HL-60 (cell line): ENCODE data around the gene RGS19.

ENCODE experiments used
- DNase-seq, 2 experiments: peaks; one replicate each; pipeline ENCODE4 v3.0.0-alpha.2; 2010 to 2020; ENCODE audit warnings: low read depth in 1 of 2, low spot score in 1 of 2
- H3K27ac ChIP-seq: fragments of 250-450 bp; sonication (Bioruptor Pico); replicated peaks from 2 replicates; pipeline ENCODE4 v1.5.1; 2020; ENCODE audit warnings: mild to moderate bottlenecking, moderate library complexity
- H3K27me3 ChIP-seq: fragments of 250-450 bp; sonication (Bioruptor Pico); 2 replicates; pipeline ENCODE4 v1.5.1; 2021; ENCODE audit warnings: mild to moderate bottlenecking, moderate library complexity; ENCODE audit not compliant: insufficient read depth, poor library complexity, severe bottlenecking
- H3K4me3 ChIP-seq: replicated peaks from 2 replicates; pipeline ENCODE4 v1.5.1; 2011; ENCODE audit warnings: mild to moderate bottlenecking, control low read depth, low read length; ENCODE audit not compliant: insufficient read depth
- GABPA ChIP-seq: IDR thresholded peaks from 2 replicates; pipeline ENCODE4 v1.6.1; 2012; ENCODE audit warnings: low read depth
- POLR2AphosphoS5 ChIP-seq: IDR thresholded peaks from 2 replicates; pipeline ENCODE4 v1.6.1; 2012; ENCODE audit warnings: low read depth
- SPI1 ChIP-seq: IDR thresholded peaks from 2 replicates; pipeline ENCODE4 v1.6.1; 2012; ENCODE audit warnings: low read depth, mild to moderate bottlenecking, borderline replicate concordance
- TF ChIP-seq, protein P1 (sequence below): IDR thresholded peaks from 2 replicates; pipeline ENCODE4 v1.6.1; 2012; ENCODE audit warnings: low read depth; ENCODE audit not compliant: insufficient replicate concordance
- TF ChIP-seq, protein P2 (sequence below): IDR thresholded peaks from one replicate; pipeline ENCODE4 v1.5.1; 2011; ENCODE audit warnings: low read length, control low read depth, inconsistent platforms; ENCODE audit not compliant: insufficient read depth

RGS19 gene

DNA sequence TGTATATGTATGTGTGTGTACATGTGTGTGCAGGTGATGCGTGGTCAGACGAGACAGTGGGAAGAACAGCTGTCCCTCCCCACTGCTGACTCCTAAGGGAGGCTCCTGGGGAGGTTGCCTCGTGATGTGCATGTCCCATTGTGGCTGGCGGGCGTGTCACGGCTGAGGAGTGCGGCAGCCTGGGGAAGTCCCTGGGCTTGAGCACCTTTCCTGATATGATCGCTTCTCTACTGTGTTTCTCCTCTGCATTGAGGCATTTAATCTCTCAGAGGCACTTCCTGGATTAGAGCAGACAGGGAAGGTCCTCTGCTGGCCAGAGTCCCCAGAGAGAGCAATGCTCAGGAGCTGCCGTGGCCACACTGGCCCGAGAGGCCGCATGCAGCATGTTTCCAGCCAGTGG is 16.6 kb upstream of the RGS19 start:
- TF ChIP-seq POLR2AphosphoS5, result no peak
- TF ChIP-seq SPI1, result no peak
- TF ChIP-seq, protein P1, sequence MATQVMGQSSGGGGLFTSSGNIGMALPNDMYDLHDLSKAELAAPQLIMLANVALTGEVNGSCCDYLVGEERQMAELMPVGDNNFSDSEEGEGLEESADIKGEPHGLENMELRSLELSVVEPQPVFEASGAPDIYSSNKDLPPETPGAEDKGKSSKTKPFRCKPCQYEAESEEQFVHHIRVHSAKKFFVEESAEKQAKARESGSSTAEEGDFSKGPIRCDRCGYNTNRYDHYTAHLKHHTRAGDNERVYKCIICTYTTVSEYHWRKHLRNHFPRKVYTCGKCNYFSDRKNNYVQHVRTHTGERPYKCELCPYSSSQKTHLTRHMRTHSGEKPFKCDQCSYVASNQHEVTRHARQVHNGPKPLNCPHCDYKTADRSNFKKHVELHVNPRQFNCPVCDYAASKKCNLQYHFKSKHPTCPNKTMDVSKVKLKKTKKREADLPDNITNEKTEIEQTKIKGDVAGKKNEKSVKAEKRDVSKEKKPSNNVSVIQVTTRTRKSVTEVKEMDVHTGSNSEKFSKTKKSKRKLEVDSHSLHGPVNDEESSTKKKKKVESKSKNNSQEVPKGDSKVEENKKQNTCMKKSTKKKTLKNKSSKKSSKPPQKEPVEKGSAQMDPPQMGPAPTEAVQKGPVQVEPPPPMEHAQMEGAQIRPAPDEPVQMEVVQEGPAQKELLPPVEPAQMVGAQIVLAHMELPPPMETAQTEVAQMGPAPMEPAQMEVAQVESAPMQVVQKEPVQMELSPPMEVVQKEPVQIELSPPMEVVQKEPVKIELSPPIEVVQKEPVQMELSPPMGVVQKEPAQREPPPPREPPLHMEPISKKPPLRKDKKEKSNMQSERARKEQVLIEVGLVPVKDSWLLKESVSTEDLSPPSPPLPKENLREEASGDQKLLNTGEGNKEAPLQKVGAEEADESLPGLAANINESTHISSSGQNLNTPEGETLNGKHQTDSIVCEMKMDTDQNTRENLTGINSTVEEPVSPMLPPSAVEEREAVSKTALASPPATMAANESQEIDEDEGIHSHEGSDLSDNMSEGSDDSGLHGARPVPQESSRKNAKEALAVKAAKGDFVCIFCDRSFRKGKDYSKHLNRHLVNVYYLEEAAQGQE, result no peak
- Histone ChIP-seq H3K4me3 (no peak overlapping the region), H3K27me3 (no peaks in the 10 kb centered on the region), H3K27ac (no peak overlapping the region)
- no peak for DNase-seq

DNA sequence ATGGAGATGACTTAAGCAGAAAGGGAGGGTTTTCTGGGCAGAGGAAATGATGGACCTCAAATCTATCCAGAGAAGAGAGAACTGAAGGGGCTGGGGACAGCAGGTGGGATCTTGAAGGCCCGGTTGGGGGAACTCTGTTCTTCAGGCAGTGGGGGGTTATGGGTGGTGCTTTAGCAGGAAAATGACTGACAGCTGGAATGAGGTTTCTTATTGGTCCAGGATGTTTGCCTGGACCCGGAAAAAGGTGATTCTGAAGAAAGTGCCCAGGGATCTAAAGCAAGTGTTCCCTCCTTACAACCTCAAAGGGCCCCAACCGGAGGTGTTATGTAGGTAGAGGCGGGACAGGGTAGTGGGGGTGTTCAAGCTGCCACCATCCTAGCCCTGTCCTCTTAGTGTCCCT is 16.1 kb upstream of the RGS19 start:
- no peaks in the 10 kb centered on the region for H3K27me3 ChIP-seq
- no peak overlapping the region for H3K27ac ChIP-seq
- DNase-seq, result no peak
- no peak overlapping the region for H3K4me3 ChIP-seq
- TF ChIP-seq POLR2AphosphoS5, result no peak
- TF ChIP-seq, protein P2, sequence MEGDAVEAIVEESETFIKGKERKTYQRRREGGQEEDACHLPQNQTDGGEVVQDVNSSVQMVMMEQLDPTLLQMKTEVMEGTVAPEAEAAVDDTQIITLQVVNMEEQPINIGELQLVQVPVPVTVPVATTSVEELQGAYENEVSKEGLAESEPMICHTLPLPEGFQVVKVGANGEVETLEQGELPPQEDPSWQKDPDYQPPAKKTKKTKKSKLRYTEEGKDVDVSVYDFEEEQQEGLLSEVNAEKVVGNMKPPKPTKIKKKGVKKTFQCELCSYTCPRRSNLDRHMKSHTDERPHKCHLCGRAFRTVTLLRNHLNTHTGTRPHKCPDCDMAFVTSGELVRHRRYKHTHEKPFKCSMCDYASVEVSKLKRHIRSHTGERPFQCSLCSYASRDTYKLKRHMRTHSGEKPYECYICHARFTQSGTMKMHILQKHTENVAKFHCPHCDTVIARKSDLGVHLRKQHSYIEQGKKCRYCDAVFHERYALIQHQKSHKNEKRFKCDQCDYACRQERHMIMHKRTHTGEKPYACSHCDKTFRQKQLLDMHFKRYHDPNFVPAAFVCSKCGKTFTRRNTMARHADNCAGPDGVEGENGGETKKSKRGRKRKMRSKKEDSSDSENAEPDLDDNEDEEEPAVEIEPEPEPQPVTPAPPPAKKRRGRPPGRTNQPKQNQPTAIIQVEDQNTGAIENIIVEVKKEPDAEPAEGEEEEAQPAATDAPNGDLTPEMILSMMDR, result no peak
- TF ChIP-seq GABPA, result no peak
- no peak for TF ChIP-seq SPI1
- TF ChIP-seq, protein P1, result no peak

DNA sequence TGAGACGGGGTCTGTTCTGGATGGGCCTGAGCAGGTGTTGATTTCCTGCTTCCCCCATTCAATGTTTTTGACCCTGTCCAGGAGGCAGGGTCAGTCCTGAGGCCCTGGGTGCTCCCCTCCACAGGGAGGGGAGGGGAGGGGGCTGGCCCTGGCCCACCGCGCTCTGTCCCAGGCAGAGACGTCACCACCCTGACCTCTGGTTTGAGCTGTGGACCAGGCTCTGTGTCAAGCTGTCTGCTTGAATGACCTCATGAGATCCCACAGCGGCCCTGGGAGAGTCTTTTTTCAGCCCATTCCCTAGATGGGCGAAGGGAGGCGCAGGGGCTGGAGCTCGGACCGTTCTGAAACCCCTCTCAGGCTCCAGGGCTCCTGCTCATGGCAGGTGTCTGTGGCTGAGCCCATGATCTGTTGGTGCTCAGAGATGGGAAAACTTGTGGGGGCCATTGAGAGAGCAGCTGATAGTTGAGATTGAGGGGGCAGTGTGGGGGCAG is 13.7 kb upstream of the RGS19 start:
- TF ChIP-seq, protein P1, result no peak
- TF ChIP-seq, protein P2, result no peak
- TF ChIP-seq GABPA (no peak), POLR2AphosphoS5 (no peak), SPI1 (no peak)
- Histone ChIP-seq H3K27me3 (no peaks in the 10 kb centered on the region), H3K27ac (no peak overlapping the region), H3K4me3 (no peak overlapping the region)
- no peak for DNase-seq
